Measurements from ENCODE around the gene MOB1B.
"Not testable (repeated sequence)": the region's sequence is repeated elsewhere in the genome, so short reads cannot be mapped to it uniquely, and the experiment has no call there.

The MOB1B gene

GRCh38 chr4:71009890-71010588, 107.9 kb downstream of the MOB1B start:
- DNase-seq: no peak

- no peak for DNase-seq
These were observed 109.3 kb downstream of the MOB1B start for GRCh38 chr4:71011451-71011850.

- DNase-seq: not testable (repeated sequence)
These were observed 115.2 kb downstream of the MOB1B start for GRCh38 chr4:71017391-71017790.

- no peak for DNase-seq
These were observed 118.4 kb downstream of the MOB1B start for GRCh38 chr4:71020611-71021010.

GRCh38 chr4:71025654-71026053, 123.5 kb downstream of the MOB1B start:
- DNase-seq: no peak

GRCh38 chr4:71026086-71026485, 123.9 kb downstream of the MOB1B start:
- DNase-seq: no peak

- no peak for DNase-seq
These were observed 125.4 kb downstream of the MOB1B start for GRCh38 chr4:71027611-71028010.

- no peak for DNase-seq
These were observed 127.3 kb downstream of the MOB1B start for GRCh38 chr4:71029504-71029903.

- not testable (repeated sequence) for DNase-seq
These were observed 129.9 kb downstream of the MOB1B start for GRCh38 chr4:71032106-71032505.

Measured in activated CD4-positive, alpha-beta T cell treated with anti-CD3 and anti-CD28 coated beads for 4 hours (primary cell).